GM23248 (cell line): ENCODE data around the gene ADM2.

Source experiments
- EZH2 ChIP-seq: fragments of 200-600 bp; sonication (generic); IDR thresholded peaks from 2 replicates; pipeline ENCODE4 v1.6.1; 2018; ENCODE audit warnings: antibody characterized with exemption, mild to moderate bottlenecking; ENCODE audit not compliant: insufficient read depth, poor library complexity, severe bottlenecking
- EZH2phosphoT487 ChIP-seq: fragments of 200-600 bp; sonication (generic); IDR thresholded peaks from 2 replicates; pipeline ENCODE4 v1.6.1; 2018; ENCODE audit warnings: antibody characterized with exemption, moderate library complexity, mild to moderate bottlenecking, low read depth; ENCODE audit not compliant: insufficient read depth

DNA sequence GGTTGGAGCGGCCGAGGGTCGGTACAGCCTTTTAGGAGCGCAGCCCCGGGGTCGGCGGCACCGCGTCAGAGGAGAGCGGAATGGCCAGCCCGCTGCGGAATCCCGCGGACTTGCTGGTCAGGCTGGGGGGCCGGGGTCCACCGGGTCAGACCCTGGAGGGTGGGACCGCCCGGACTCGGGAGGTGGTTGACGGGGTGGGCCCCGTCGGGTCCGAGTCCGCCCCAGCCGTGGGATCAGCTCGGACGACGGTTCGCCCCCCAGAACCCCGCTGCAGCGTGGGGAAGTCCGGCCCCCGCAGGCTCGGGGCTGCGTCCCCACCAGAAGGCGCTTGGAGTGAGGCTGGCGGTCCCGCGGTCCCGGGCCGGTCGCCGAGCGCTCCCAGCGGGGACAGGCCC is 301 bp upstream of the ADM2 start:
- TF ChIP-seq EZH2 (no peak), EZH2phosphoT487 (no peak)
